Activated naive CD4-positive, alpha-beta T cell treated with anti-CD3 and anti-CD28 coated beads, Interleukin-2, amount 50 U/mL, for 24 hours (primary cell): ENCODE data around the gene ETDB.

Source experiments
- H3K27ac Mint-ChIP-seq: one replicate; pipeline ENCODE4 v1.8.0; 2021; ENCODE audit warnings: mild to moderate bottlenecking, mixed read lengths
- H3K27me3 Mint-ChIP-seq: one replicate; pipeline ENCODE4 v1.8.0; 2021; ENCODE audit warnings: mixed read lengths
- H3K36me3 Mint-ChIP-seq: one replicate; pipeline ENCODE4 v1.8.0; 2021; ENCODE audit warnings: mixed read lengths
- H3K4me1 Mint-ChIP-seq: one replicate; pipeline ENCODE4 v1.8.0; 2021; ENCODE audit warnings: mixed read lengths
- H3K4me3 Mint-ChIP-seq: one replicate; pipeline ENCODE4 v1.8.0; 2021; ENCODE audit warnings: mild to moderate bottlenecking, mixed read lengths
- H3K9me3 Mint-ChIP-seq: one replicate; pipeline ENCODE4 v1.8.0; 2021; ENCODE audit warnings: mixed read lengths

Gene ETDB

DNA sequence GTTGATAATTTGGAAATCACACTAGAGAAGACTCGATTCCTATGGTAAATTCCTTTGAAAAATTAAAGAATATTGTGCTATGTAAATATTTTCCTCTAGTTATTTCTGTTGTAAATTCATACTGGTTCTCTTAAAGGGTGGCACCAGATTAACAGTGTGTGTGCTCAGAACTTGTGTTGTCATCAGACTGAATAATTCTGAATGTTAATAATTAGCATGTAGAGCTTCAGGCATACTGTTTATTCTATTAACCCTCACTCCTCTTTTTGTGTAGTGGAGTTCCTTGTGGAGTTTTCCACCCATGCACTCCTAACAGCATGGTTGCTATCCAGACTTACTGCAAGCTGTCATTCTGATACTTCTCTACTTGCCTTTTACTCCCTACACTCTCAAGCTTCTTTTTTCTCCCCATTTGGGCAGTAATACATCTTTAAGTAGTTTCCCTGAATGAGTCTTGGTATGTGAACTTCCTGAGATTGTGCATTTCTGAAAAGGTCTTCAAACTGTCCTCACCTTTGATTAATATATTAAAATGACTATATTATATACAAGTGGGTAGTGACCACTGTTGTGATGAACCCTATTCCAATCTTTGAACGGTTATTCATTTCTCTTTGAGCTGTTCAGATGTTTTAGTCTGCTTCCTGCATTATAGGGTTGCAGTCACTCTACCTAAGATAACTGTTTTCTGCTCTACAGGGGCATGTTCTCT lies 38.5 kb downstream of the ETDB start:
- Mint-ChIP-seq H3K4me1 (peaks cover 6% of the 10 kb centered on the region), H3K27me3 (no peaks in the 10 kb centered on the region), H3K27ac (no peak overlapping the region), H3K4me3 (no peak overlapping the region), H3K36me3 (no peaks in the 10 kb centered on the region), H3K9me3 (no peaks in the 10 kb centered on the region)
